ENCODE data around the gene MAN1A1.
A peak's percentile ranks its signal among the peaks of the same experiment; 100 is the strongest.
"Not testable (repeated sequence)": the region's sequence is repeated elsewhere in the genome, so short reads cannot be mapped to it uniquely, and the experiment has no call there.

The MAN1A1 gene

DNA sequence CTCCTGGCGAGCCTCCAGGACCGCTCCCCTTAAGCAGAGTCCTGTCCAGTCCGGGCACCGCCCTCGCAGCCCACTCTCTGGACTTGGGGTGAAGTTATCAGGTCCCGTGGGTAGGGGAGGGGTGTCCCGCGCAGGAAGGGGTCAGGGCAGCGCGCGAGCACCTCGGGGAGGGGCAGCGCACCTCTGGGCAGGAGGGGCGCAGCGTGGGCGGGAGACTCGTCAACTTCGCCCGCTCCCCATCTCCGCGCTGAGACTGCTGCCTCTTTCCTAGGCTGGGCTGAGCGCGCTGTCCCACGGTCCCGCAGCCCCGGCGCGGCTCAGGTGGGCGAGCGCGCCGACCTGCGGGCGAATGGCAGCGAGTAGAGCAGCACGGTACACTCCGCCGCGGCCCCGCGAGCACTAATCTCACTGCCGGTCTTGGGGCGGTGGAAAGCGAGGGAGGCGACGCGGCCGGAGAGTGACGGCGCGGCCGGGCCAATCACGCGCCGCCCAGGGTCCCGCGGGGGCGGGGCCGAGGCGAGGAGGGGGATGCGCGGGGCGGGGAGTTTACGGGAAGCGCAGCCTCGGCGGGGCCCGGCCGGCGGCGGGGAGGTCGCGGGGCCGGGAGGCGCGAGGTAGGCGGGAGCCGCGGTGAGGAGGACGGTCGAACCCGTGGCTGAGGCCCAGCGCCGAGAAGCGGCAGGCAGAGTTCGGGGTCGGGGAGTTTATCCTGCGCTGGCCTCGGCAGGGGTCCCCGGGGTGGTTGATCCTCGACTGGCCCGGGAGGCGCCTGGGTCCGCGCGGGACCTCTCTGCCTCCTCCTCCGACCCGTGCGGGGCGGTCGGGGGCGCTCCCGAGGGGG is at the start of gene MAN1A1:
MAN1A1 (minus strand) TSS at position 401 of the 841 bp plus-strand sequence. CDS start 696 bp downstream, outside the sequence.
- peak; percentile 89 for DNase-seq

DNA sequence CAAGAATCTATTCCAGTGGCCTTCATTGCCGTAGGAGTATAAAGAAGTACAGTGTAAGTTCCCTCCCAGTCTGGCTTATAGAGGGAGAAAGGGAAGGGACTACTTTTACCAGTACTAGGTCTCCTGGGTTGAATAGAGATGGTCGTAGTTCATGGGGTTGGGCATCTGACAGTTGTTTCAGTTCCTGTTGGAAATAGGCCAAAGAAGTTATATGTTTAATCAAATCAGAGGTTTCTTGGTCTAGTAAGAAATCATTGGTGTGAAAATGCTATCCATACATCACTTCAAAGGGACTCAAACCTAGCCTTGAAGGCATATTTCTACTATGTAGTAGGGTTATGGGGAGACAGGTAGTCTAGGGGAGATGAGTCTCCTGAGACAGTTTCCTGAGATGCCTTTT is 45.6 kb upstream of the MAN1A1 start:
- no peak for DNase-seq

DNA sequence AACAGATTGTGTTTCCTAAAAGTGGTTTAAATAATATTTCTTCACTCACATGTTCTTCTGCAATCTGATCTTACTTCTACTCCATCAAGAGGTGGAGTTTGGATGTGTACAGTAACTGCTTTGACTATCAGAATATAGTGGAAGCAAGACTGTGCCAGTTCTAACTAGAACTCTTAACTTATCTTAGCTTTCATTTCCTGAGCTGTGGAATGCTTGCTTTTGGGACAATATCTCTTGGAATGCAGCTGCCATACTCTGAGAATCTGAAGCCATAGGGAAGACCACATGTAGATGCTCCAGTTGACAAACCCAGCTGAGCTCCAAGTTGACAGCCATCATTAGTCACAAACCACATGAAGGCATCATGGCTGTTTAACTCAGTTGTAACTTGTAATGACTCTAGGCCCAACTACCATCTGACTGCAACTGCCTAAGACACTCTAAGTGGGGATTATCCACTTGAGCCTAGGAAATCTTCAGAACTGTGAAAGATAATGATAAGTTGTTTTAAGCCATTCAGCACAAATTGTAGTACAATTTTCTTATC is 40.8 kb upstream of the MAN1A1 start:
- DNase-seq: no peak

DNA sequence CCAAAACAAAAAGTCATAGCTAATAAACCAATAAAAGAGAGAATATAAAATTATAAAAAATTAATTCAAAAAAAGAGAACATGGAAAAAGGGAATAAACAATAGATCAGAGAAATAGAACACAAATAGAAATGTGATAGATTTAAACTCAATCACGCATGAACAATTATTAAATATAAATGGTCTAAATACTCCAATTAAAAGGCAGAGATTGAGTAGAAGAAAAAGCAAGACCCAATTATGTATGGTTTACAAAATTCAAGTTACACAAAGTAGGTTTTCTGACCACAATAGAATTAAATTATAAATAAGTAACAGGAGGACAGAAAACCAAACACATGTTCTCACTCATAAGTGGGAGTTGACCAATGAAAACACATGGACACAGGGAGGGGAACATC is 36.4 kb upstream of the MAN1A1 start:
- no peak for DNase-seq

DNA sequence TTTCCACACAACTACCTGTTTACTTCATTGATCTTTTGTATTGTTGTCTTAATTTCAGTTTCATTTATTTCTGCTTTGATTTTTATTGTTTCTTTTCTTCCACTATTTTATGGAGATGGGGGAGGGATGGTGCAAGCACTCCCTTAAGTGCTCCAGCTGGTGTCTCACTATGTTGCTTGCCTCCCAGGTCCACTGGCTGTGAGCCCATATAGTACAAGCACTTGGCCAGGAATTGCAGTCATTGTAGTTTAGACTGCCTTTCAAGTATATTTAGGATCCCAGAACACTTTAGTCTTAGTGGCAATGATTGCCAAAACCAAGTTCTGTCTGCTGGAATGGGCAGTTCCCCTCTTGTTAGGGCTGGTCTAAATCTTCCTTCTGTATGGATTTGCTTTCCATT is 34.9 kb upstream of the MAN1A1 start:
- no peak for DNase-seq

DNA sequence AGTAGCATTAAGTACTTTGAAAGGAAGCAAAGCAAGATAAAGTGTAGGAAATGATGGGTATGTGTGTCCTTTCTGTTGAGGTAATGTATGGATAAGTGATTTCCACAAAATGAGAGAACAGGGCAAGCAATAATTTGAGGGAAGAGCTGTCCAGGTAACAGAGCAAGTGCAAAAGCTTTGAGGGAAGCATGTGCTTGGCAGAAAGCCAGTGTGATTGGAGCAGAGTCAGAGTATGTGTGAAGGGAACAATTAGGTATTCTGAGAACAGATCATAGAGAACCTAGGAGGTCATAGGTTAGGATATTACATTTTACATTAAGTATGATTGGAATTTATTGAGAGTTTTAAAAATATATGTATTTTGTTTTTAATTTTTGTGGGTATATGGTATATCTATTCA is 30.2 kb upstream of the MAN1A1 start:
- DNase-seq: no peak

DNA sequence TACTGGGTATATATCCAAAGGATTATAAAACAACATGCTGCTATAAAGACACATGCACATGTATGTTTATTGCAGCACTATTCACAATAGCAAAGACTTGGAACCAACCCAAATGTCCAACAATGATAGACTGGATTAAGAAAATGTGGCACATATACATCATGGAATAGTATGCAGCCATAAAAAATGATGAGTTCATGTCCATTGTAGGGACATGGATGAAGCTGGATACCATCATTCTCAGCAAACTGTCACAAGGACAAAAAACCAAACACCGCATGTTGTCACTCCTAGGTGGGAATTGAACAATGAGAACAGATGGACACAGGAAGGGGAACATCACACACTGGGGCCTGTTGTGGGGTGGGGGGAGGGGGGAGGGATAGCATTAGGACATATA is 27.5 kb upstream of the MAN1A1 start:
- not testable (repeated sequence) for DNase-seq

DNA sequence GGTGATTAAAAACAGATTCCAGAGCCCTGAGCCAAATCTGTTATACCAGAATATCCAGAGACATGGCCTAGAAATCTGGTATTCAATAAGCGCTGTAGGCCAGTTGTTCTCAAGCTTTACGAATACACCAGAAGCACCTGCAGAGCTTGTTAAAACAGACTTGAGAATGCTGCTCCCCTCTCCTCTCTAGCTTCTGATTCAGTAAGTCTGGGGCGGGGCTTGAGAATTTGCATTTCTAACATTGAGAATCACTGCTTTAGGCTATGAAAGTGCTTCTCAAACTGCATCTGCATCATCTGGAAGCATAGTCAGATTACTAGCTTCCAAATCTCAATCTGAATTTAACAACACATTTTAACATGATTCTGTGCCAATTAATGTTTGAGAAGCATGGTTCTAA is 20.5 kb upstream of the MAN1A1 start:
- no peak for DNase-seq

DNA sequence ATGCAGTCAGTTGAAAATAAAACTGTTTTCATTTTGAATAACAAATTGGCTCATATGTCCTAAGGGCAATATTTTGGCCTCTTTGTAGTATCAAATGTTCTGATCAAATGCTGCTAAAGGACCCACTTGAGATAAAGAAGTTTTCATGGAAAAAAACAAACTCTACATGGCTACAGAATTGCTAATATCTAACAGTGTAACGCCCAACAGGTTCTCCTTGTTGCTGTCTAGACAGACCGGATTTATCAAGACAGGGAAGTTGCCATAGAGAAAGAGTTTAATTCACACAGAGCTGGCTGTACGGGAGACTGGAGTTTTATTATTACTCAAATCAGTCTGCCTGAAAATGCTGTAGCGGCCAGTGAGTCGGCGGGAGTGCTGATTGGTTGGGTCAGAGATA is 19.4 kb upstream of the MAN1A1 start:
- no peak for DNase-seq

DNA sequence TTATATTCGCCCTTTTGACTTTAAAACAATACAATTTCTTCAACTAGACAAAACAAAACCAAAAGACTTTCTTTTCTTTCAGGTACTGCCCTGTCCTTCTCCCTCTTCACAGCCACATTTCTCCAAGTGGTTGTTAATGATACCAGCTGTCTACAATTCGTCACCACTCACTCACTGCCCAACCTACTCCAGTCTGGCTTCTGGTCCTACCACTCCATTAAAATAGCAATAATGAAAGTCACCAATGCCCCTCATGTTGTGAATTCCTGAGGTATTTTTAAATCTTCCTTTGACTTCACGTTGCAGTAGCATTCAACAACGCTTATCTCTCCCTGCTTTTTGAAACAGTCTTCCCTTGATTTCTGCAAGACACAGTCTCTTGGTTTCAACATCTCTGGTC is 11.6 kb upstream of the MAN1A1 start:
- no peak for DNase-seq

DNA sequence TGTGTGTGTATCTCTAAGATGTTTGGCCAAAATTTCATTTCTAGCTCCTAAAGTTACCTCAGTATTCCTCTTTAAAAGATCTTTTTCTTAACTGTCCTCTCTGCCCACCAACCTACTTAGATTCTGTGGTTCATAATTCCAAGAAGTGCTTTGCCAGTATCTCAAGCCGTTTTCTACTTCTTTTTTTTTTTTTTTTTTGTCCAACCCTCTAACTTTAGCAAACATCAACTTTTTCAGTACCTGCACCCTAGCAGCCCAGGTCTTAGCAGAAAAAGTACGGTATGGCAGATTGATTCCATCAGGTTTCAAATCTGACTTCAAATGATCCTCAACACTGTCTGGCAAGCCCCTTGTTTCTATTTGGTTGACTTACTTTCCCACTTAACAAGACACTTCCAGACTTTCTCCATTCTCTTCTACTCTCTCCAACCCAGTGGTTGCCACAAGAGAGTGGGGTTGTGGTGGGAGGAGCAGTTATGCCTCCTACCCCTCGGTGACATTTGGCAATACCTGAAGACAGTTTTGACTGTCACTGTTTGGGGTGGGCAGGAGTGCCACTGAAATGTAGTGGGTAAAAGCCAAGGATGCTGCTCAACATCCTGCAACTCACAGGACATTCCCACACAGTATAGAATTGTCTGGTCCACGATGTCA is 10.8 kb upstream of the MAN1A1 start:
- DNase-seq: no peak

DNA sequence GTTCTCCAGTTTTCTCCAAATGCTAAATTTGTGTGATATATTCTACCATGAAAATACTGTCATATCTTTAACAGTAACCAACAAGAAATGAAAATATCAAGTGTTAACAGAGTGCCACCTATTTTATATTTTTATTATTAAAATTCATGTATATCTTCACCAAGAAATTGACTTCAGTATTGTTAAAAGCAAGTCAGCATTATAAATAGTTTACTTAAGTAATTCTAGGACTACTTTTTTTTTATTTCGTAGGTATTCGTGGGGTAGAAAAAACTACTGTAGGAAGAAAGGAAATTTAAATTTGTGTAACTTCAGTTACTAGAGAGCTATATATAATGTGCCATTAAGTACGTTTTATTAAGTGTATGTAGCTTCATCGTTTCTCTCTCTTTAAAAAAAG is 6.3 kb upstream of the MAN1A1 start:
- no peak for DNase-seq

DNA sequence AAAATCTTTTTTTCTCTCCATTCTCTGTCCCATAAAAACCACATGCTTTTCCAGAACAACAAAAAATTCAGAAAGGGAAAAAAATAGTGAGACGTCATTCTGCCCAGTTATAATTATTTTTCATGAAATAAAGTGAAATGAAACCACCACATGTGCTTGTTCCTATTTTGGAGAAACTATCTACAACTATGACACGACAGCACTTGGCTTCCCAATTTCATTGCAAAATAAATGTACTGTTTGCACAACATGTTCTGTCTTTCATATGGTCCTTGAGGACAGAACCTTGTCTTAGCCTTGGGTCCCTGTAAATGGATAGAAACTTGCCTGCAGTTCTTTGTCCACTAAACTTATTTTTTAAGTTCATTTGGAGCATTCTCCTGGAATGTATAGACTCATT is 5.6 kb upstream of the MAN1A1 start:
- no peak for DNase-seq

DNA sequence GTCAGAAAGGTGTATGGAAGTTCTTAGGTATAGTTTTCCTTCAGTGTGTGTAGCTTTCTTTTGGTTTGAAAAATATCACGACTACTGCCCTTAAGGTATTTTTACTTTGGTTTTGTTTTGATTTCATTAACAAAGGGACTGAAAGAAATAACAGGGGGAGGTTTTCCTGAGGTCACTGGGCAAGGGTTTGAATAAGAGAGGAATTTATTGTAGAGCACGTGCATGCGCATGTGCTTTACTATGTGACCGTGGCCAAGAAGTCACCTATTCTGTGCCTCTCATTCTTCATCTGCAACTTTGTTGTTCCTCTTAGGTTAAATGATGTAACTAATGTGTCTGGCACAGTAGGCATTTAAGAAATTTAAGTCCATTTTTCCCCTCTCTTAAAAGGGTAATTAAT is 4.1 kb upstream of the MAN1A1 start:
- DNase-seq: no peak

DNA sequence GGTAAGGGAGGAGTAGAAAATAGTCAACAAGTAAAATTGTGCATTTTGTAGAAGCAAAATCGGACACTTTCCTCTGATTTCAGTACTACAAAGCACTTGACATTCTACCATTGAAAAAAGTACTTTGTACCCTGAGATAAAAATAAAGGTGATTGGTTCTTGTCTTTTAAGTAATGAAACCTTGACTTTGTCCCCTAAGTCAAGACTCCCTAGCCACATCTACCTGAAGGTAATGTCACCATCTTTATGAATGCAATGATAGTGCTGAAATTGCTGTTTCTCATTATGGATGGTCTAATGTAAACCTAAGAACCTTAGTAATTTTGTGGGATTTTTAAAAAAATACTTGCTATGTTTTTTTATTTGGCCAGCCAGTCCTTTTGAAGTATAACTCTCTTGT is 2.4 kb upstream of the MAN1A1 start:
- DNase-seq: no peak

DNA sequence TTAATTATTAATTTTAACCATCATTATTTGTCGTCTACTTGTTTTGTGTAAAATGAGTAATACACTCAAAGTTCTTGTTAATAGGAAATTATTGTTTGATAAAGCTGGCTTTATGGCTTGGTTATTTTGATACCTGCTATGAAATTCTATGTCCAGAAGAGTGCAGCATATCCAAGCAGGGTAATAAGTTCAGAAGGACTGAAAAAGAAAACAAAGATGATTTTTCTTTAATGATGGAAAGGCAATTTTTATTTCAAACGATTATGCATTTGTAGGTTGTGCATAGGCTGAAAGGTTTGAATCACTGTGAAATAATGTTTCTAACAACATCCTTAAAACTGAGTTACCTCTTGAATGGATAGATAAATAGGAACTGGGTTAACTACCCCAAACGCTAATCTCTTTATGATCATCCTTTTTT is 1.4 kb upstream of the MAN1A1 start:
- no peak for DNase-seq

DNA sequence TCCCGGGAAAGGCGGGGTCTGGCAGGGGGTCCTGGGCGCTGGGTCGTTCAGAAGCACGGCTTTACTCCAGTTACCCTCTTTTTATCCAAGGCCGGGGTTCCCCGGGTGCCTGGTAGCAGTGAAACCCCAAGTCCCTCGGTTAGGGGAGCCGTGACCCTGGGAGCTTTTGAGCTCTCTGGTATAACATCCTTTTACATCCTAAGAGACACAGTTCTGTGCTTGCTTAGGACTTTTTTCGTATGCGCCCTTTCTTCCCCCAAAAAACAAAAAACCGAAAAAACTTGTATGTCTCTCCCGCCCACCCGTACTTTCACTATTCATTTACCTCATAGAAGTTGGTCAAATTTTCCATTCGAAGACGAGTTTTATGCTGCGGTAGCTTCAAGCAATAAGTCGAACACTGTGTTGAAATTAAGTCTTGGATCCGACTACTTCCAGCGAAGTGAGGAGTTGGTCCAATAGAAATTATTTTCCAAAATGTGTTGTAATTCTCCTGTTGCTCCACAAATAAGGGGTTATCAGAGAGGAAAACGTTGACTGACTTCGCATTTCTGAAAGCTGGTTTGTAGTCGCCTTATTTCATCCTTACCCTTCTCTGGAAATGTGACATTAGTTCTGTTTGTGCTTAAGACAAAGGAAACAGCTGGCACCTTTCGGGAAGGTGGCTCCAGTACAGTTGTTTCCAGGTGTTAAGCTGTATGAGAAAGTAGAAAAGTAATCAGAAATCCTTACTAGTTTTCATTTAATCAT is 816 bp upstream of the MAN1A1 start:
- DNase-seq: no peak

DNA sequence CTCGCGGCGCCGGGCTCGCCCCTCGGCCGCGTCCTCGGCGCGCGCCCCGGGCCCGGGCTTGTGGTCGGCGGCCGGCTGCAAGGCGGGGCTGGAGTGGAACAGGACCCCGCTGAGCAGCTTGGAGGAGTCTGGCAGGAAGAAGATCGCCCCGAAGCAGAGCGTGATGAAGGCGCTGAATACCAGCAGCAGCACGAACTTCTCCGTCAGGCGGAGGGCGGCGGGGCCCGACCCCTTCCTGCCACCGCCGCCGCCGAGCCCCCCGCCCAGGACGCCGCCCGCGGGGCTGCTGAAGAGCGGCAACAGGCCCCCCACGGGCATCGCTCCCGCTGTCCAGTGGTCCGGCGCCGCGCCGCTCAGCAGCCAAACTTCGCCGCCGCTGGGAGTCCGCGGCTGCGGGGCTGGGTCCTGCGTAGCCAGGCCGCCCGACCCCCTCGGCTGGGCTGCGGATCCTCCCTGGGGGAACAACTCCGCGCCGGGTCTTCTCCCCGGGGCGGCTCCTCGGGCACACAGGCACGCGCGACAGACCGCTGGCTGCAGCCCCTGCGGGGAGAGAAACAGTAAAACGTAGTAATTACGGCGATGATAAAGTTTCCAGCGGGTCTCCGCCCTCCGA is 707 bp downstream of the MAN1A1 start:
- DNase-seq: peak; percentile 26

DNA sequence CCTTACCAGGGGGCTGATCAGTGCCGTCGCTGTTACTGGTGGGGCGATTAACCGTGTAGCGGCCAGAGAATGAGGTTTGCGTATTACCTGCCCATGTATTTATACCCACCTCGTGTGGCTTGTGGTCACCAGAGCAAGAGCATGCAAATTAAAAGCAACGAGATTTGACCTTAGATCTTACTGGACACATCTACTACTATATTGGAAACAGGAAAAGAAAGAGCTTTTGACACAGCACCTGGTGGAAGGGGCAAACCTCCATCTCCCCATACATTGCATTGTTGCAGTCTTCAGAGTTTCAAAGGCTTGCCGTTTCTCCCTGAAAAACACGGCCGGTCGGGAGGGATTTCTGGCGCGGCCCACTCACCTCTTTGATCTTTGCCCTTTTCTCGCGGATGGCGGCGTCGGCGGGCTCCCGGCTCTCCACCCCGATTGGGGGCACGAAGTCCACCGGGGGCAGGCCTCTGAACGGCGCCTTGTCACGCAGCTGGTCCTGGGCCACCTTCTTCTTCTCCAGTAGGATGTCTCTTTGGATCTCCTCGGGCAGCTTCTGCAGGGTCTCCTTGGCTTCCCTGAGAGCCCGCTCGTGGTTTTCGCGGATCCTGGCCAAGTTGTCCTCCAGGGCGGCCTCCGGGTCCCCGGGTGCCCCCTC is 1.3 kb downstream of the MAN1A1 start:
- peak; percentile 45 for DNase-seq

DNA sequence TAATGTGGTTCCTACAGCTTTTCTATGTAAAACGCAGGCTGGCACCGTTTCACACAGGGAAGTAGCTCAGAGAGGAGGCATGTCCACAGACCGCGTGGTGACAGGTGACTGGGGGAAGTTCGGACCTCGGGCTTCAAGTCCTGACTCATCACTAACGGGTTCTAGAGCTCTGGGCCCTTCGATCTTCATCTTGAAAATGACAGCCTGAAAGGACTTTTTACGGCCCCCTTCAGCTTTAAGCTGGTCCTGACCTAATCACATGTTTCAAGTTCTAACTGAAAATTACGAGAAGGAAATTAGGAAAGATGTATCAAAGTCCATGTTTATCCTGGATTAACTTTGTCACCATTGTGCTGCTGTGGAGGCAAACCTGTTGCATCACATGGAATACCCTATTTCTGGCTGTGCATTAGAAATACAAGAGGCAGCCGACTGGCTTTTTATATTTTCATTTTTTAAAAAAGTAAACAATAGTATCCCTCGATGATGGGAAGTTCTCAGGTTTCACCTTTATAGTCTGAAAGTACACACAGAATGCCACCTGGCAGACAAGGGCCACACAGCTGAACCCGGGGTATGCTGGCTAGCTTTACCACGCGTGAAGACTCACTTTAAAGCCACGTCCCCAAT is 2.0 kb downstream of the MAN1A1 start:
- DNase-seq: peak; percentile 27

DNA sequence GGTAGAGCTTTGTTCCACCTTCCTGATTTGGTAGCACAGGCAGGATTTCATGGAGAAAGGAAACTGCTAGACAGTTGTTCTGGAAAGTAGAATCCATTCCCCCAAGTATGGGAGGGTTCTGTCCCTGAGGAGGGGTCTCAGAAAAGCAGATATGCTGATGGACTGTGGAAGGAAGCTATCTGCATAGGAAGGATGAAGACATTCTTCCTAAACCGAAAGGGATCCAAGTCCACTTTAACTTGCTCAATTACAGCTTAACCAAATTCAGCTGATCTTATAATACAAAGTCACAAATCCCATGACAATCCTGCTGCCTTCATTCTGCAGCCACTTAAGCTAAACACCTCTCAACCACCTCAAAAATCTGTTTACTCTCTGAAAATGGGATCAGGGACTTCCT is 2.6 kb downstream of the MAN1A1 start:
- no peak for DNase-seq

DNA sequence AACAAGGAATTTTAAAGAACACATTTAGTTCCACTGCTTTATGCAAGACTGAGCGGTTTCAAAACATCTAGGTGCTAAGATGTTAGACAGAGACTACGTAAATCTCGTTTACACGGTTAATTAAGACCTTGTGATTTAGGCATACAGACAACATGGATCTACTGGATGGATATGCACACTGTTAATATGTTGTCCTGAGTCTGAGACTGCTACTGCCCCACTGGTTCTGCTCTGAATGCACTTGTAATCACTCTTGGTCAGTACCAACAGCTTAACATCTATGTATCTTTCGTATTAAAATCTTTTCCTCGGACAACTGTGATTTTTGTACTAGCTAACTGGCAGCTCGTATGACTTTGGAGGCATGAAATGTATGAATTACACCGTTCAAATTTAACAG is 3.1 kb downstream of the MAN1A1 start:
- DNase-seq: no peak
